ACC112 (cell line): ENCODE data around the gene KIAA0825.
"Not testable (repeated sequence)": the region's sequence is repeated elsewhere in the genome, so short reads cannot be mapped to it uniquely, and the experiment has no call there.

Source experiments
- H2AFZ ChIP-seq: fragments of 200-600 bp; sonication (generic); one replicate; pipeline ENCODE4 v1.6.0; 2017; ENCODE audit warnings: antibody characterized with exemption, low read length; ENCODE audit not compliant: unreplicated experiment
- H3K27ac ChIP-seq: fragments of 200-600 bp; sonication (generic); 2 replicates; pipeline ENCODE4 v1.5.1; 2014; ENCODE audit warnings: low read depth, mild to moderate bottlenecking, antibody characterized with exemption, low read length, moderate library complexity
- H3K27me3 ChIP-seq: fragments of 200-600 bp; sonication (generic); 2 replicates; pipeline ENCODE4 v1.6.1; 2014; ENCODE audit warnings: mild to moderate bottlenecking, antibody characterized with exemption, low read length, moderate library complexity, mixed read lengths; ENCODE audit not compliant: insufficient read depth
- H3K36me3 ChIP-seq: fragments of 200-600 bp; sonication (generic); 2 replicates; pipeline ENCODE4 v1.6.1; 2016; ENCODE audit warnings: mild to moderate bottlenecking, antibody characterized with exemption, low read length, moderate library complexity, mixed read lengths; ENCODE audit not compliant: insufficient read depth
- H3K4me1 ChIP-seq: fragments of 200-600 bp; sonication (generic); one replicate; pipeline ENCODE4 v1.6.1; 2016; ENCODE audit warnings: low read length, mixed read lengths; ENCODE audit not compliant: insufficient read depth, unreplicated experiment, control insufficient read depth
- H3K4me3 ChIP-seq: fragments of 200-600 bp; sonication (generic); 2 replicates; pipeline ENCODE4 v1.5.1; 2014; ENCODE audit warnings: mild to moderate bottlenecking, low read depth, low read length
- H3K79me2 ChIP-seq: fragments of 200-600 bp; sonication (generic); one replicate; pipeline ENCODE4 v1.6.0; 2016; ENCODE audit warnings: low read length; ENCODE audit not compliant: control insufficient read depth, unreplicated experiment, insufficient read depth

The KIAA0825 gene

GRCh38 chr5:94577466-94578245, 40.7 kb downstream of the KIAA0825 start:
- Histone ChIP-seq H3K36me3 (no peaks in the 10 kb centered on the region), H3K79me2 (no peaks in the 10 kb centered on the region), H2AFZ (no peak overlapping the region), H3K4me1 (no peaks in the 10 kb centered on the region), H3K27me3 (no peaks in the 10 kb centered on the region), H3K4me3 (no peak overlapping the region), H3K27ac (no peak overlapping the region)

- no peak overlapping the region for H3K4me3 ChIP-seq
- H3K27ac ChIP-seq = no peak overlapping the region
- H3K27me3 ChIP-seq = no peaks in the 10 kb centered on the region
- no peaks in the 10 kb centered on the region for H3K4me1 ChIP-seq
- H3K36me3 ChIP-seq = no peaks in the 10 kb centered on the region
- no peak overlapping the region for H2AFZ ChIP-seq
- no peaks in the 10 kb centered on the region for H3K79me2 ChIP-seq
Observed at GRCh38 chr5:94575196-94575595, 43.2 kb downstream of the KIAA0825 start.

- H3K27me3 ChIP-seq, H3K36me3 ChIP-seq, H3K4me3 ChIP-seq, H3K79me2 ChIP-seq, H3K27ac ChIP-seq, H2AFZ ChIP-seq, H3K4me1 ChIP-seq: not testable (repeated sequence)
Observed at GRCh38 chr5:94573349-94573748, 45.1 kb downstream of the KIAA0825 start.

GRCh38 chr5:94571415-94571814, 47.0 kb downstream of the KIAA0825 start:
- Histone ChIP-seq H3K4me3 (no peak overlapping the region), H3K36me3 (no peaks in the 10 kb centered on the region), H3K4me1 (no peaks in the 10 kb centered on the region), H3K79me2 (no peaks in the 10 kb centered on the region), H3K27ac (no peak overlapping the region), H3K27me3 (no peaks in the 10 kb centered on the region), H2AFZ (no peak overlapping the region)

- H3K36me3 ChIP-seq = no peaks in the 10 kb centered on the region
- H3K79me2 ChIP-seq = no peaks in the 10 kb centered on the region
- no peak overlapping the region for H3K27ac ChIP-seq
- no peak overlapping the region for H2AFZ ChIP-seq
- H3K27me3 ChIP-seq = no peaks in the 10 kb centered on the region
- no peak overlapping the region for H3K4me3 ChIP-seq
- H3K4me1 ChIP-seq = no peaks in the 10 kb centered on the region
Observed at GRCh38 chr5:94564812-94565211, 53.6 kb downstream of the KIAA0825 start.

- Histone ChIP-seq H3K4me3 (no peak overlapping the region), H3K79me2 (no peaks in the 10 kb centered on the region), H3K27me3 (no peaks in the 10 kb centered on the region), H3K4me1 (no peaks in the 10 kb centered on the region), H3K27ac (no peak overlapping the region), H2AFZ (no peak overlapping the region), H3K36me3 (no peaks in the 10 kb centered on the region)
Observed at GRCh38 chr5:94562327-94562971, 56.0 kb downstream of the KIAA0825 start.

- Histone ChIP-seq H3K36me3 (no peaks in the 10 kb centered on the region), H2AFZ (no peak overlapping the region), H3K79me2 (no peaks in the 10 kb centered on the region), H3K27me3 (no peaks in the 10 kb centered on the region), H3K27ac (no peak overlapping the region), H3K4me1 (no peaks in the 10 kb centered on the region), H3K4me3 (no peak overlapping the region)
Observed at GRCh38 chr5:94558028-94558427, 60.4 kb downstream of the KIAA0825 start.

GRCh38 chr5:94551858-94552257, 66.5 kb downstream of the KIAA0825 start:
- Histone ChIP-seq H2AFZ (no peak overlapping the region), H3K27me3 (no peaks in the 10 kb centered on the region), H3K79me2 (no peaks in the 10 kb centered on the region), H3K27ac (no peak overlapping the region), H3K4me3 (0 out of 2 replicates have a peak overlapping the region, but pooled peaks have one; percentile 10), H3K4me1 (no peaks in the 10 kb centered on the region), H3K36me3 (no peaks in the 10 kb centered on the region)

GRCh38 chr5:94545870-94546625, 72.4 kb downstream of the KIAA0825 start:
- H3K36me3 ChIP-seq = no peaks in the 10 kb centered on the region
- no peaks in the 10 kb centered on the region for H3K27me3 ChIP-seq
- no peak overlapping the region for H3K4me3 ChIP-seq
- peaks cover 3% of the 10 kb centered on the region for H3K4me1 ChIP-seq
- no peak overlapping the region for H2AFZ ChIP-seq
- H3K27ac ChIP-seq = no peak overlapping the region
- no peaks in the 10 kb centered on the region for H3K79me2 ChIP-seq

GRCh38 chr5:94544875-94545547, 73.4 kb downstream of the KIAA0825 start:
- H3K27ac ChIP-seq = no peak overlapping the region
- H3K4me3 ChIP-seq = no peak overlapping the region
- no peaks in the 10 kb centered on the region for H3K36me3 ChIP-seq
- no peaks in the 10 kb centered on the region for H3K79me2 ChIP-seq
- no peaks in the 10 kb centered on the region for H3K27me3 ChIP-seq
- H3K4me1 ChIP-seq = peaks cover 3% of the 10 kb centered on the region
- H2AFZ ChIP-seq = no peak overlapping the region
